ENCODE measurements around the gene ARHGAP1. TPM values are rescaled to one million over a fixed set of nuclear protein-coding genes. Genes with fewer than 3 reads are reported as not detected.
A peak's percentile ranks its signal among the peaks of the same experiment; 100 is the strongest.

The ARHGAP1 gene
- total RNA-seq, 3 donors from 2014 or later = 26.5 to 55.7 (median 33.8) TPM

GRCh38 chr11:46679241-46680163 lies 20.9 kb downstream of the ARHGAP1 start:
- H3K4me3 ChIP-seq = no peak overlapping the region
- no peak for DNase-seq (ENCODE audit: low spot score in 2 of 2)
- peaks cover 10% of the 10 kb centered on the region for H3K36me3 ChIP-seq
- peaks cover 10 to 13% of the 10 kb centered on the region in 2 donors for H3K4me1 ChIP-seq
- intact Hi-C loops (cut with DNase I; ENCODE audit: low total_unique reads) = no loop called here
- H3K9me3 ChIP-seq = no peaks in the 10 kb centered on the region
- no peak overlapping the region for H3K27ac ChIP-seq
- TF ChIP-seq POLR2AphosphoS5 (IDR thresholded peaks at IDR 0.05) = no peak
- TF ChIP-seq POLR2A (IDR thresholded peaks at IDR 0.05) = no peak
- TF ChIP-seq CTCF (IDR thresholded peaks at IDR 0.05) = no peak
- no peaks in the 10 kb centered on the region for H3K27me3 ChIP-seq

GRCh38 chr11:46678741-46679130 lies 21.7 kb downstream of the ARHGAP1 start:
- no peak for DNase-seq (ENCODE audit: low spot score in 2 of 2)
- intact Hi-C loops (cut with DNase I; ENCODE audit: low total_unique reads) = no loop called here

GRCh38 chr11:46677991-46678740 lies 22.3 kb downstream of the ARHGAP1 start:
- intact Hi-C loops (cut with DNase I; ENCODE audit: low total_unique reads) = no loop called here
- no peaks in the 10 kb centered on the region for H3K9me3 ChIP-seq
- H3K4me1 ChIP-seq = peaks cover 12 to 13% of the 10 kb centered on the region in 2 donors
- H3K4me3 ChIP-seq = no peak overlapping the region
- H3K27ac ChIP-seq = peak overlapping the region in 1 of 2 donors; percentile 28
- H3K27me3 ChIP-seq = no peaks in the 10 kb centered on the region
- peaks cover 10% of the 10 kb centered on the region for H3K36me3 ChIP-seq
- TF ChIP-seq CTCF (IDR thresholded peaks at IDR 0.05) (no peak), POLR2A (IDR thresholded peaks at IDR 0.05) (no peak), POLR2AphosphoS5 (IDR thresholded peaks at IDR 0.05) (no peak)
- no peak for DNase-seq (ENCODE audit: low spot score in 2 of 2)

More at GRCh38 chr11:46678741-46679130, 21.7 kb downstream of the ARHGAP1 start:
- Histone ChIP-seq H3K27ac (peak overlapping the region in 1 of 2 donors; percentile 28), H3K27me3 (no peaks in the 10 kb centered on the region), H3K4me3 (no peak overlapping the region), H3K36me3 (peaks cover 10% of the 10 kb centered on the region), H3K9me3 (no peaks in the 10 kb centered on the region), H3K4me1 (peaks cover 12 to 13% of the 10 kb centered on the region in 2 donors)
- TF ChIP-seq POLR2A (IDR thresholded peaks at IDR 0.05) (no peak), CTCF (IDR thresholded peaks at IDR 0.05) (no peak), POLR2AphosphoS5 (IDR thresholded peaks at IDR 0.05) (no peak)

GRCh38 chr11:46677169-46677568 lies 23.2 kb downstream of the ARHGAP1 start:
- peaks cover 12 to 13% of the 10 kb centered on the region in 2 donors for H3K4me1 ChIP-seq
- no peaks in the 10 kb centered on the region for H3K27me3 ChIP-seq
- intact Hi-C loops (cut with DNase I; ENCODE audit: low total_unique reads) = no loop called here
- H3K36me3 ChIP-seq = peaks cover 10% of the 10 kb centered on the region
- no peak for TF ChIP-seq CTCF (IDR thresholded peaks at IDR 0.05)
- TF ChIP-seq POLR2A (IDR thresholded peaks at IDR 0.05) = no peak
- TF ChIP-seq POLR2AphosphoS5 (IDR thresholded peaks at IDR 0.05) = no peak
- H3K9me3 ChIP-seq = no peaks in the 10 kb centered on the region
- DNase-seq (ENCODE audit: low spot score in 2 of 2) = no peak
- no peak overlapping the region for H3K4me3 ChIP-seq
- H3K27ac ChIP-seq = peak overlapping the region; percentile 76 to 90
